Stimulated activated naive B cell treated with anti-CD40 and anti-IgM and Interleukin-4, amounts not matched to agents 10 μg/mL and 1 μg/mL and 100 μg/mL, for 72 hours (primary cell): Measurements from ENCODE around the gene FGF22.
"Not testable (repeated sequence)": the region's sequence is repeated elsewhere in the genome, so short reads cannot be mapped to it uniquely, and the experiment has no call there.

Source experiments
- ATAC-seq, 2 donors: fragments of 150-1000 bp; cut with Tn5 transposase; replicated peaks; 2 replicates each; pipeline ENCODE4 v1.10.0; 2021; ENCODE audit warnings: moderate library complexity in 1 of 2
- DNase-seq: peaks from one replicate; pipeline ENCODE4 v3.0.0; 2021
- H3K27ac Mint-ChIP-seq: one replicate; pipeline ENCODE4 v1.8.0; 2022; ENCODE audit warnings: mild to moderate bottlenecking, mixed read lengths
- H3K27me3 Mint-ChIP-seq, 2 donors: one replicate each; pipeline ENCODE4 v1.8.0; 2022; ENCODE audit warnings: mixed read lengths in 2 of 2
- H3K36me3 Mint-ChIP-seq, 2 donors: one replicate each; pipeline ENCODE4 v1.8.0; 2022; ENCODE audit warnings: mixed read lengths in 2 of 2, mild to moderate bottlenecking in 1 of 2
- H3K4me1 Mint-ChIP-seq, 2 donors: one replicate each; pipeline ENCODE4 v1.8.0; 2022; ENCODE audit warnings: mixed read lengths in 2 of 2, mild to moderate bottlenecking in 1 of 2
- H3K4me3 Mint-ChIP-seq, 2 donors: one replicate each; pipeline ENCODE4 v1.8.0; 2022; ENCODE audit warnings: mild to moderate bottlenecking in 2 of 2, mixed read lengths in 2 of 2, moderate library complexity in 1 of 2
- H3K9me3 Mint-ChIP-seq, 2 donors: one replicate each; pipeline ENCODE4 v1.8.0; 2022; ENCODE audit warnings: mixed read lengths in 2 of 2, mild to moderate bottlenecking in 1 of 2

Gene FGF22

GRCh38 chr19:601790-602189 is 37.9 kb upstream of the FGF22 start:
- Mint-ChIP-seq H3K27ac (no peak overlapping the region), H3K9me3 (peaks cover 10% of the 10 kb centered on the region in 2 donors), H3K27me3 (no peaks in the 10 kb centered on the region), H3K4me3 (no peak overlapping the region), H3K4me1 (no peaks in the 10 kb centered on the region), H3K36me3 (peaks cover 2 to 6% of the 10 kb centered on the region in 2 donors)
- DNase-seq (no peak), ATAC-seq (no peak)

GRCh38 chr19:602391-603301 is 37.0 kb upstream of the FGF22 start:
- H3K36me3 Mint-ChIP-seq, result peaks cover 2 to 6% of the 10 kb centered on the region in 2 donors
- no peak for ATAC-seq
- H3K27ac Mint-ChIP-seq, result no peak overlapping the region
- H3K4me3 Mint-ChIP-seq, result no peak overlapping the region
- no peaks in the 10 kb centered on the region for H3K27me3 Mint-ChIP-seq
- no peak for DNase-seq
- H3K4me1 Mint-ChIP-seq, result no peaks in the 10 kb centered on the region
- H3K9me3 Mint-ChIP-seq, result peaks cover 10% of the 10 kb centered on the region in 2 donors

- H3K4me1 Mint-ChIP-seq, H3K27ac Mint-ChIP-seq, H3K4me3 Mint-ChIP-seq, ATAC-seq, H3K36me3 Mint-ChIP-seq, DNase-seq, H3K27me3 Mint-ChIP-seq: not testable (repeated sequence)
- H3K9me3 Mint-ChIP-seq, result peaks cover 10% of the 10 kb centered on the region in 2 donors
Measured at GRCh38 chr19:603302-603639, 36.4 kb upstream of the FGF22 start.

- ATAC-seq, result peak; percentile 53 to 58
- H3K4me3 Mint-ChIP-seq, H3K36me3 Mint-ChIP-seq, H3K27me3 Mint-ChIP-seq, H3K4me1 Mint-ChIP-seq, DNase-seq, H3K27ac Mint-ChIP-seq: not testable (repeated sequence)
- H3K9me3 Mint-ChIP-seq, result peaks cover 10% of the 10 kb centered on the region in 2 donors
Measured at GRCh38 chr19:603779-604178, 35.9 kb upstream of the FGF22 start.

- Mint-ChIP-seq H3K4me3 (no peak overlapping the region), H3K27ac (no peak overlapping the region), H3K4me1 (no peaks in the 10 kb centered on the region), H3K9me3 (peaks cover 10% of the 10 kb centered on the region in 2 donors), H3K36me3 (peaks cover 2 to 6% of the 10 kb centered on the region in 2 donors), H3K27me3 (no peaks in the 10 kb centered on the region)
- no peak for DNase-seq
- ATAC-seq, result peak; percentile 78 to 81
Measured at GRCh38 chr19:604355-604754, 35.3 kb upstream of the FGF22 start.

GRCh38 chr19:605061-605971 is 34.4 kb upstream of the FGF22 start:
- DNase-seq, H3K4me1 Mint-ChIP-seq, H3K4me3 Mint-ChIP-seq, ATAC-seq, H3K27me3 Mint-ChIP-seq, H3K27ac Mint-ChIP-seq, H3K36me3 Mint-ChIP-seq: not testable (repeated sequence)
- H3K9me3 Mint-ChIP-seq, result peaks cover 10% of the 10 kb centered on the region in 2 donors

GRCh38 chr19:607301-608154 is 32.2 kb upstream of the FGF22 start:
- no peak for DNase-seq
- Mint-ChIP-seq H3K27me3 (no peaks in the 10 kb centered on the region), H3K9me3 (peaks cover 2 to 5% of the 10 kb centered on the region in 2 donors), H3K4me1 (peaks cover 8 to 12% of the 10 kb centered on the region in 2 donors), H3K36me3 (peaks cover under 1 to 5% of the 10 kb centered on the region in 2 donors), H3K4me3 (no peak overlapping the region), H3K27ac (no peak overlapping the region)
- ATAC-seq, result no peak

- H3K27ac Mint-ChIP-seq, result no peak overlapping the region
- H3K4me3 Mint-ChIP-seq, result no peak overlapping the region
- H3K9me3 Mint-ChIP-seq, result peaks cover 0 to 3% of the 10 kb centered on the region in 2 donors
- DNase-seq (no peak), ATAC-seq (no peak)
- peaks cover 2 to 11% of the 10 kb centered on the region in 2 donors for H3K36me3 Mint-ChIP-seq
- no peaks in the 10 kb centered on the region for H3K27me3 Mint-ChIP-seq
- peaks cover 8 to 12% of the 10 kb centered on the region in 2 donors for H3K4me1 Mint-ChIP-seq
Measured at GRCh38 chr19:608155-609003, 31.3 kb upstream of the FGF22 start.

DNA sequence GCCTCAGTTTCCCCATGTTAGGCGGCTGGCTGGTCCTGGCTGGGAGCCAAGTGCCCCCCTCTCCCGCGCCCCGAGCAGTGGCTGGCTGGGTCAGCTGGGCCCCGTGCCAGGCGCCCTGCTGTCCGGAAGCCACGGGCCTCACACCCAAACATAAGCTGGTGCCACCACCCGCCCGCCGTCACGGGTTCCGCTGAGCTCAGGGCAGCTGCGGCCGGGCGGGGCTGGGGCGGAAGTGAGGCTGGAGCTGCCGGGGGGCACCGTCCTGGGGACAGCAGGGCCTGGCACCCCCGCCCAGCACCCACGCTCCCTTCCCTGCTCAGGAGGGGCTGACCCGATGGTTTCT is 30.7 kb upstream of the FGF22 start:
- Mint-ChIP-seq H3K4me1 (peaks cover 8 to 12% of the 10 kb centered on the region in 2 donors), H3K4me3 (no peak overlapping the region), H3K36me3 (peaks cover 2 to 11% of the 10 kb centered on the region in 2 donors), H3K27ac (no peak overlapping the region), H3K27me3 (no peaks in the 10 kb centered on the region), H3K9me3 (peaks cover 0 to 3% of the 10 kb centered on the region in 2 donors)
- DNase-seq (no peak), ATAC-seq (no peak)

DNA sequence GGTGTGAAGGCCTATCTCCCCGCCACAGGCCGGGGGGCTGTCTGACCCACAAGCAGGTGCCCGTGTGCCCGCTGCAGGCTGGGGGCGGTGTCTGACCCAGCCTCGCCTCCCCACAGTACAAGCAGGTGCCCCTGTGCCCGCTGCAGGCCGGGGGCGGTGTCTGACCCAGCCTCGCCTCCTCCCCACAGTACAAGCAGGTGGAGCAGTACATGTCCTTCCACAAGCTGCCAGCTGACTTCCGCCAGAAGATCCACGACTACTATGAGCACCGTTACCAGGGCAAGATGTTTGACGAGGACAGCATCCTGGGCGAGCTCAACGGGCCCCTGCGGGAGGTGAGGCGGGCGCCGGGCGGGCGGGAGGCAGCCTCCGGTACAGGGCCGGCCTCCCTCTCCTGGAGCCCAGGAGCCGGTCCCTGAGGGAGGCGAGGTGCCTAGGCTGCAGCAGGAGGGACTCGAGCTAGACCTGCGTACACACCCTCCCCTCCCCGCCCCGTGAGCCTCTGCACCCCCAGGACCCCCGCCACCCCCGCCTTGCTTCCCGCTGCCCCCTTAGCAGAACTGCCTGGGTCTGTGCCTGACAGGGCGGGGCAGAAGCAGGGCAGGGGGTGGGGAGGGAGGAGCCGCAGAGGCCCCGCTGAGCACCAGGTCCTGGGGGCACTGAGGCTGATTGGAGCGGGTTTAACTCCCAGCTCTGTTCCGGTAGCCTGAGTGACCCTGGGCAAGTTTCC is 29.4 kb upstream of the FGF22 start:
- Mint-ChIP-seq H3K4me1 (peaks cover 12% of the 10 kb centered on the region in 2 donors), H3K36me3 (peaks cover 4 to 19% of the 10 kb centered on the region in 2 donors), H3K27me3 (no peaks in the 10 kb centered on the region), H3K9me3 (no peaks in the 10 kb centered on the region), H3K4me3 (peak overlapping the region; percentile 74 to 80), H3K27ac (peak overlapping the region; percentile 86)
- ATAC-seq (peak; percentile 48 to 62), DNase-seq (no peak)

GRCh38 chr19:610801-611480 is 28.7 kb upstream of the FGF22 start:
- H3K36me3 Mint-ChIP-seq, result peaks cover 4 to 22% of the 10 kb centered on the region in 2 donors
- DNase-seq (no peak), ATAC-seq (peak; percentile 46 to 70)
- no peaks in the 10 kb centered on the region for H3K9me3 Mint-ChIP-seq
- H3K27ac Mint-ChIP-seq, result peak overlapping the region; percentile 86
- H3K4me1 Mint-ChIP-seq, result peaks cover 12 to 14% of the 10 kb centered on the region in 2 donors
- H3K27me3 Mint-ChIP-seq, result peaks cover 0 to 3% of the 10 kb centered on the region in 2 donors
- peak overlapping the region; percentile 74 to 80 for H3K4me3 Mint-ChIP-seq

GRCh38 chr19:611481-611868 is 28.2 kb upstream of the FGF22 start:
- peaks cover 12 to 14% of the 10 kb centered on the region in 2 donors for H3K4me1 Mint-ChIP-seq
- DNase-seq (no peak), ATAC-seq (peak in 1 of 2 donors; percentile 38)
- H3K27ac Mint-ChIP-seq, result no peak overlapping the region
- H3K9me3 Mint-ChIP-seq, result no peaks in the 10 kb centered on the region
- no peak overlapping the region for H3K4me3 Mint-ChIP-seq
- peaks cover 0 to 3% of the 10 kb centered on the region in 2 donors for H3K27me3 Mint-ChIP-seq
- H3K36me3 Mint-ChIP-seq, result peaks cover 4 to 22% of the 10 kb centered on the region in 2 donors
